Measurements from ENCODE around the gene LTBP4.
"Not testable (repeated sequence)": the region's sequence is repeated elsewhere in the genome, so short reads cannot be mapped to it uniquely, and the experiment has no call there.

Gene LTBP4

GRCh38 chr19:40632311-40633036 is 31.3 kb downstream of the LTBP4 start:
- DNase-seq, result no peak

DNA sequence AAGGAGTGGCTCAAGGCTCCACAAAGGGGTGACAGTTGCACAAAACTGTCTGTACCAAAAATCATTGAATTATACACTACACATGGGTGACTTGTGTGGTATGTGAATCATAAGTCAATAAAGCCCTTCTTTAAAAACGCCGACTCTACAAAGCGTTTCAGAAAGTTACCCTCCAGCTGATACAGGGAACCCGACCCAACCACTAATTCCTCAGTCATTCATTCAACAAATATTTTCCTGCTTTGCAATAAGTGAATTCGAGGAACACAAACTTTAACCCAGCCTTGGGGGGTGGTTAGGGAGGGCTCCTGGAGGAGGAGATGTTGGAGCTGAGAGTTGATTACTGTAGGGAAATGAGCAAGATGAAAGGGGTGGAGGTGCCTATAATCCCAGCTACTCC is 32.0 kb downstream of the LTBP4 start:
- no peak for DNase-seq

DNA sequence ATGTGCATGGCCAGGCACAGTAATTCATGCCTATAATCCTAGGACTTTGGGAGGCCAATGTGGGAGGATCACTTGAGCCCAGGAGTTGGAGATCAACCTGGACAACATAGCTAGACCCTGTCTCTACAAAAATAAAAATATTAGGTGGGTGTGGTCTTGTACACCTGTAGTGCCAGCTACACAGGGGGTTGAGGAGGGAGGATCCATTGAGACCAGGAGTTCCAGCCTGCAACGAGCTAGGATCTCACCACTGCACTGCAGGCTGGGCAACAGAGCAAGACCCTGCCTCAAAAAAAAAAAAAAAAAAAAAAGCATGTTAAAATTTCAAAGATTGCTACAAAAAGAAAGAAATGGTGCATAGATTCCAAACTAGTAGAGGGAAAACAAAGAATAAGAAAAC is 37.2 kb downstream of the LTBP4 start:
- DNase-seq, result no peak

- DNase-seq, result no peak
Observed at GRCh38 chr19:40639638-40639982, 38.4 kb downstream of the LTBP4 start.

GRCh38 chr19:40640744-40641143 is 39.6 kb downstream of the LTBP4 start:
- no peak for DNase-seq

GRCh38 chr19:40641281-40641680 is 40.1 kb downstream of the LTBP4 start:
- no peak for DNase-seq

DNA sequence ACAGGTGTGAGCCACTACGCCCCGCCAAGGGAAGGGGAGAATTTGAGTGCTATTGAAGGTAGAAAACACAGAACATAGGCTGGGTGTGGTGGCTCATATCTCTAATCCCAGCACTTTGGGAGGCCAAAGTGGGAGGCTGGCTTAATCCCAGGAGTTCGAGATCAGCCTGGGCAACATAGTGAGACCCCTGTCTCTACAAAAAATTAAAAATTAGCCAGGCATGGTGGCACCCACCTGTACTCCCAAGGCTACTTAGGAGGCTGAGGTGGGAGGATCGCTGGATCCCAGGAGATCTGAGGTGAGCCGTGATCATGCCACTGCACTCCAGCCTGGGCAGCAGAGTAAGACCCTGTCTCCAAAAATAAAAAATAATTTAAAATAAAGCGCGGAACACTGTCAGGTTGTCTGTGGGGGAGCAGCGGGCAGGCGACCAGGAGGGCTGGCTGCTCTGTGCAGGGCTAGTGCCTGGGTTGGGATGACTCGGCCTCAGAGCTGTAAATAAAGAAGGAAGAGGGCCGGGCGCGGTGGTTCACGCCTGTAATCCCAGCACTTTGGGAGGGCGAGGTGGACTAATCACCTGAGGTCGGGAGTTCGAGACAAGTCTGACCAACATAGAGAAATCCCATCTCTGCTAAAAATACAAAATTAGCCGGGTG is 41.0 kb downstream of the LTBP4 start:
- DNase-seq, result no peak

- DNase-seq, result no peak
Observed at GRCh38 chr19:40642757-40643305, 41.7 kb downstream of the LTBP4 start.

DNA sequence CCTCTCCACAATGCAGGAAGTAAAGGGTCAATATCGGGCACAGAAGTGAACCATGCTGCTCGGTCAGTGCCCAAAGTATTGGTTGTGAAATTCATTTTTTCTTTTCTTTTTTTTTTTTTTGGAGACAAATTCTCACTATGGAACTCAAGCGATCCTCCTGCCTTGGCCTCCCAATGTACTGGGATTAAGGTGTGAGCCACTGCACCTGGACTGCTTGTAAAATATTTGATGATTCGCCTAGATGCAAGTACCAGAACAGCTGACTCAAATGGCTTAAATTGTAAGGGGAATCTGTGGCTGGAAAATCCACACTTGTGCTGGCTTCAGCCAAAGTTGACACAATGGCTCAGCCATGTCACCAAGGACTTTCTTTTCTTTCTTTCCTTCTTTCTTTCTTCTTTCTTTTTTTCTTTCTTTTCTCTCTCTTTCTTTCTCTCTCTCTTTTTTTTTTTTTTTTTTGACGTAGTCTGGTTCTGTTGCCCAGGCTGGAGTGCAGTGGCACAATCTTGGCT is 45.6 kb downstream of the LTBP4 start:
- no peak for DNase-seq

DNA sequence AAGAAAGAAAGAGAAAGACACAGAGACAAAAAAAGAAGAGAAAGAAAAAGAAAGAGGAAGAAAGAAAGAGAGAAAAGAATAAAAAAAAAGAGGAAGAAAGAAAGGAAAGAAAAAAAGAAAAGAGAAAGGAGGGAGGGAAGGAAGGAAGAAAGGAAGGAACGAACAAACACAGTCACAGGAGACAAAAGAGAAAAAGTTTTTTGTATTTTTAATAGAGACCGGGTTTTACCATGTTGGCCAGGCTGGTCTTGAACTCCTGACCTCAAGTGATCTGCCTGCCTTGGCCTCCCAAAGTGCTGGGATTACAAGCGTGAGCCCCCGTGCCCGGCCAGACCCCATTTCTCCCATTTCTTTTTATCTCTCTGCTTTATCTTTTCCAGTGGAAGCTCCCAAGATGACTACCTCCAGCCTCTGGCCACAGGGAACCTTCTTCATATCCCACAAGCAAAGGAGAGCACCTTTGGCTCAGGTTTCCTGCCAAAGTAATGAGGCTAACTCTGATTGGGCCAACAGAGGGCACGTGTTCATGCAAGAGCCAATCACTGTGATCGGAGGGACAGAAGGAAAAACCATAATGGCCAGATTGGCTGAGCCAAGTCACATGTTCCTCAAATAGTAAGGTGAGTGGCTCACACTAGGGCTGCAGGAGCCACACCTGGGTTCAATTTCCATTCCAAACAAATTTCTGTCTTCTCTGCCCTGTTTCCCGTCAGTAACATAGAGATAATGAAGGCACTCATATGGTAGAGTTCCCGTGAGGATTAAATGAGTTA is 48.9 kb downstream of the LTBP4 start:
- DNase-seq, result not testable (repeated sequence)

DNA sequence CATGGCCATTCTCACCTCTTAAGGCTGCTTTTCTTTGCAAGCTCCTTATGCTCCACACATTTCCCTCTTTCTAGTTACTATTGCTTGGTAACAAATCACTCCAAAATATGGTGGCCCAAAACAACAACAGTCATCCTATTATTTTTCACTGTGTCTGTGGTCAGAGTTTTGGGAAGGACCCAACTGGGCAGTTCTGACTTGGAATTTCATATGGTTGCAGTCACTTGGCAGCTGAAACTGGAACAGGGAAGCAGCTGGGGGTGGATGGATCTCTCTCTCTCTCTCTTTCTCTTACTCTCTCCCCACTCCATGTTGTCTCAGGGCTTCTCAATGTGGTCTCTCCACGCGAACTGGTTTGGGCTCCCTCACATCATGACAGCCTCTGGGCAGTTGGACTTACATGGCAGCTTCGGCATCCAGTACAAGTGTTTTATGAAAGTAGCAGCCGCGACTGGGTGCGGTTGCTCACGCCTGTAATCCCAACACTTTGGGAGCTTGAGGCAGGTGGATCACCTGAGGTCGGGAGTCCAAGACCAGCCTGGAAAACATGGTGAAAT is 49.7 kb downstream of the LTBP4 start:
- no peak for DNase-seq

- DNase-seq, result not testable (repeated sequence)
Observed at GRCh38 chr19:40652303-40652702, 51.1 kb downstream of the LTBP4 start.

- not testable (repeated sequence) for DNase-seq
Observed at GRCh38 chr19:40655684-40656083, 54.5 kb downstream of the LTBP4 start.

GRCh38 chr19:40658031-40658430 is 56.9 kb downstream of the LTBP4 start:
- no peak for DNase-seq

- DNase-seq, result no peak
Observed at GRCh38 chr19:40659116-40659515, 57.9 kb downstream of the LTBP4 start.

- DNase-seq, result no peak
Observed at GRCh38 chr19:40659566-40659965, 58.4 kb downstream of the LTBP4 start.

DNA sequence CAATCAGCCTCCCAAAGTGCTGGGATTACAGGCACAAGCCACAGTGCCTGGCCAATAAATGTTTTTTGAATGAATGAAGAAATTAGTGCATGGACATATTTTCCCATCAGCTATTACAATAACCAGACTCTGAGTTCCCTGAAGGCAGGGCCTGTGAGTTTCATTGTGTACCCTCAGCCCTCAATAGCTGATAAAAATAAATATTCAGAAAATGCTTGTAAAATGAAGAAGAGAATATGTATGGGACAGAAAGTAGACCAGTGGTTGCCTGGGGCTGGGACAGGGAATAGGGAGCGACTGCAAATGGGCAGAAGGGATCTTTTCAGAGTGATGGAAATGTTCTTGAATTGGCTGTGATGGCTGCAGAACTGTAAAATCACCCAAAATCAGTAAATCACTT is 60.4 kb downstream of the LTBP4 start:
- DNase-seq, result no peak

DNA sequence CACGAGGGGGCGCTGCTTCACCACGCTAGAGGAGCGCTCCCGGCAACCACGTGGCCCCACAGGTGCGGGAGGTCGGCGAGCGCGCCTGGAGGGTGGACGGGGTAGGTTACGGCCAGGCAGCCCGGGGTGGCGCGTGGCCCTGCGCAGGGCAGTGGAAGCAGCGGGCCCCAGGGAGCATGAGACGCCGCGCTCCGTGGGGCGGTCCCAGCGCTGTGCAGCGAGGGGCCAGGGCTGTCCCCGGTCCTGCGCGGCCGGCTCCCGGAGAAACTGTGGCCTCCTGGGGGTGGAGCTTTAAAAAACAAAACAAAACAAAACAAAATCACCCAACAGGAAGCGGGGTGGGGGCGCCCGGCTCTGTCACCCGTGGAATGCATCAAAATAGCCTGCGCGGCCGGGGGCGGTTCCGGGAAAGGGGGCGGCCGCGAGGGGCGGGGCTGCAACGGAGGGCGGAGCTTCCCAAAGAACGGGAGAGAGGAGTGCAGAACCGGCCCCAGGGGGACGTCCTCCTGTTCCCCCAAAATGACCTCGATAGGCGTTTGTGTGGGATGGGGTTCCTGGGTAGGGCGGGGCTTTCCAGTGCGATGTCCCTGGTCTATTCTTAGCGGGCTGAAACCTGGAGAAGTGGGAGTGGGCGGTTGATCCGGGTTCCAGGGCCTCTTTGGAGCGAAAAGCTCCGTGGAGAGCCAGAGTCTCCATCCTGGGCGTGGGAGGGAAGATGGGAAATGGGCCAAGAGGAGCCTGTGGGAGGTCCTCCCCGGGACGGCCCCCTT is 61.9 kb downstream of the LTBP4 start:
- peak; percentile 79 to 93 (median 88) for DNase-seq

- DNase-seq, result no peak
Observed at GRCh38 chr19:40663695-40664692, 62.8 kb downstream of the LTBP4 start.

DNA sequence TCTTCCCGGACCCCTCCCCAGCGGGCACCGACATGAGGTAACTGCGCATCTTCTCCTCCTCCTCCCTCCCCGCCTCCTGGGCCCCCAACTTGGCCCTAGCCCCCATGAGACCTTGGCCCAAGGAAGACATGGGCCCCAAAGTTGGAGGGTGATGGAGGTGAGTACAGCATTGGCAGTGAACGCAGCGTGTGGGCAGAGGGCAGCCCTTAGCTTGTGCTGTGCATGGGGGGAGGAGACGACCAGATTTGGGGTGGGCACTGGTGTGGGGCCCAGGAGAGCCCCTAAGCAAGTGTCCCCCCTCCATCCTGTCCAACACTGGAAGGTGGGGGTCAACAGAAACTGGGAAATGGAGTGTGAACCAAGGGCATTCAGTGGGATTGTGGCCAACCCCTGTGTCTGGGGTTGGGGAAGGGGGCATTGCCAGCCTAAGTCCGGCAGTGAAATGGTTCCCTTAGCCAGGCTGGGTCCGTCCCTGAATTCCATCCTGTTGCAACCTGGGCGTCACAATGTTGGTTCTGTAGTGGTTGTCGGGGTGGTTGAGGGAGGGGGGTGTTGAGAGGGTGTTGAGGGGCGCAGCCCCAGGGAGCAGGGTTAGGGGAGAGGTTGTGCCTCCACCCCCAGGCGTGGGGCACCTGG is 65.8 kb downstream of the LTBP4 start:
- DNase-seq, result no peak

- no peak for DNase-seq
Observed at GRCh38 chr19:40667602-40668001, 66.4 kb downstream of the LTBP4 start.
